Measurements from ENCODE around the gene DNAJC25. TPM values are rescaled to one million over a fixed set of nuclear protein-coding genes. Genes with fewer than 3 reads are reported as not detected.
A peak's percentile ranks its signal among the peaks of the same experiment; 100 is the strongest.
"Not testable (repeated sequence)": the region's sequence is repeated elsewhere in the genome, so short reads cannot be mapped to it uniquely, and the experiment has no call there.

DNAJC25 gene
- total and polyA plus RNA-seq, 2 of the 13 experiments (the other 11 are each of a cell fraction or from before 2014, with no cell fraction given): 5.7 to 10.2 TPM

GRCh38 chr9:111617349-111617748 lies 13.8 kb upstream of the DNAJC25 start:
- H2AFZ ChIP-seq (ENCODE audit: low read length); CTCF ChIA-PET (ENCODE audit: low intra/inter-chr PET ratio, low total read pairs); H3K9ac ChIP-seq (ENCODE audit: insufficient read depth, low read depth, low read length); H4K20me1 ChIP-seq (ENCODE audit: insufficient read depth, low read length); H3K27me3 ChIP-seq (ENCODE audit: control insufficient read depth in 1 of 2, insufficient read depth in 2 of 2, low read length in 2 of 2); BruUV-seq (replicated peaks); H3K9me3 ChIP-seq (ENCODE audit: low read length); H3K4me2 ChIP-seq (ENCODE audit: low read depth, low read length); POLR2A ChIA-PET; intact Hi-C loops (cut with micrococcal nuclease; ENCODE audit: unreplicated experiment); H3K79me2 ChIP-seq (ENCODE audit: insufficient read depth, low read length); FAIRE-seq; in situ Hi-C loops (cut with HindIII; ENCODE audit: extremely low pct_ligation_motif_present, low pct_unique_long_range_greater_than_20kb); H3K4me3 ChIP-seq (replicated peaks in 1 of 3; ENCODE audit: insufficient read depth in 1 of 3, low read depth in 2 of 3, low read length in 3 of 3); H3K27ac ChIP-seq (ENCODE audit: extremely low read length, insufficient read depth, low read length); DNase-seq (ENCODE audit: low spot score); H3K36me3 ChIP-seq (replicated peaks in 1 of 2; ENCODE audit: control insufficient read depth in 1 of 2, insufficient read depth in 2 of 2, low read length in 2 of 2); ATAC-seq: not testable (repeated sequence)
- peaks cover 26% of the 10 kb centered on the region for H3K4me1 ChIP-seq (ENCODE audit: insufficient read depth, low read length)
- 77% methylated on average over 9 of the region's 29 CpGs for WGBS (ENCODE audit: low lambda C conversion rate)

GRCh38 chr9:111621895-111622480 lies 9.1 kb upstream of the DNAJC25 start:
- ChIA-PET POLR2A (interaction anchor here (0.7 to 1.7 kb wide), 4 partner anchors 9 to 56 kb away, joined by 3 to 7 read pairs (median 4); partner anchors contain the start of gene DNAJC25), CTCF (ENCODE audit: low intra/inter-chr PET ratio, low total read pairs) (interaction anchor here (2.1 kb wide), 1 partner anchor 24 kb away, joined by 27 read pairs; no protein-coding TSS in a partner anchor)
- no peaks in the 10 kb centered on the region for H3K36me3 ChIP-seq (replicated peaks in 1 of 2; ENCODE audit: control insufficient read depth in 1 of 2, insufficient read depth in 2 of 2, low read length in 2 of 2)
- peaks cover 5% of the 10 kb centered on the region for H3K4me1 ChIP-seq (ENCODE audit: insufficient read depth, low read length)
- no peaks in the 10 kb centered on the region for H3K9me3 ChIP-seq (ENCODE audit: low read length)
- WGBS (ENCODE audit: low lambda C conversion rate): 5% methylated on average over 2 of the region's 2 CpGs
- H4K20me1 ChIP-seq (ENCODE audit: insufficient read depth, low read length): no peaks in the 10 kb centered on the region
- peak; percentile 47 for DNase-seq (ENCODE audit: low spot score)
- no peaks in the 10 kb centered on the region for H3K79me2 ChIP-seq (ENCODE audit: insufficient read depth, low read length)
- no peak overlapping the region for H3K27ac ChIP-seq (ENCODE audit: extremely low read length, insufficient read depth, low read length)
- no peak for FAIRE-seq
- in situ Hi-C loops (cut with HindIII; ENCODE audit: extremely low pct_ligation_motif_present, low pct_unique_long_range_greater_than_20kb) (no loop called here), intact Hi-C loops (cut with micrococcal nuclease; ENCODE audit: unreplicated experiment) (no loop called here)
- no peaks in the 10 kb centered on the region for H3K27me3 ChIP-seq (ENCODE audit: control insufficient read depth in 1 of 2, insufficient read depth in 2 of 2, low read length in 2 of 2)
- H3K4me2 ChIP-seq (ENCODE audit: low read depth, low read length): no peak overlapping the region
- BruUV-seq (replicated peaks): no TSS peak
- H3K4me3 ChIP-seq (replicated peaks in 1 of 3; ENCODE audit: insufficient read depth in 1 of 3, low read depth in 2 of 3, low read length in 3 of 3): no peak overlapping the region
- H3K9ac ChIP-seq (ENCODE audit: insufficient read depth, low read depth, low read length): no peak overlapping the region
- peak; percentile 91 for ATAC-seq
- no peak overlapping the region for H2AFZ ChIP-seq (ENCODE audit: low read length)
- TF ChIP-seq ZIK1 (CRISPR knock-in tag; IDR thresholded peaks at IDR 0.05; ENCODE audit: borderline replicate concordance, low read depth) (no peak), ZNF530 (CRISPR knock-in tag; IDR thresholded peaks at IDR 0.05; ENCODE audit: low read depth) (no peak), TCF12 (IDR thresholded peaks at IDR 0.05) (no peak), TCF12 (CRISPR knock-in tag; IDR thresholded peaks at IDR 0.05) (no peak), ZNF292 (CRISPR knock-in tag; IDR thresholded peaks at IDR 0.05; ENCODE audit: borderline replicate concordance, low read depth) (no peak), RCOR2 (CRISPR knock-in tag; IDR thresholded peaks at IDR 0.05) (no peak), NCOA2 (CRISPR knock-in tag; IDR thresholded peaks at IDR 0.05) (no peak), REL (CRISPR knock-in tag; conservative IDR thresholded peaks at IDR 0.05) (no peak), RAD21 (CRISPR knock-in tag; IDR thresholded peaks at IDR 0.05) (peak; percentile 74), ZNF543 (CRISPR knock-in tag; IDR thresholded peaks at IDR 0.05) (no peak), ZBTB21 (CRISPR knock-in tag; IDR thresholded peaks at IDR 0.05) (no peak), MEF2D (CRISPR knock-in tag; IDR thresholded peaks at IDR 0.05) (no peak), ZNF335 (CRISPR knock-in tag; IDR thresholded peaks at IDR 0.05) (no peak)
- TF ChIP-seq, protein P1, sequence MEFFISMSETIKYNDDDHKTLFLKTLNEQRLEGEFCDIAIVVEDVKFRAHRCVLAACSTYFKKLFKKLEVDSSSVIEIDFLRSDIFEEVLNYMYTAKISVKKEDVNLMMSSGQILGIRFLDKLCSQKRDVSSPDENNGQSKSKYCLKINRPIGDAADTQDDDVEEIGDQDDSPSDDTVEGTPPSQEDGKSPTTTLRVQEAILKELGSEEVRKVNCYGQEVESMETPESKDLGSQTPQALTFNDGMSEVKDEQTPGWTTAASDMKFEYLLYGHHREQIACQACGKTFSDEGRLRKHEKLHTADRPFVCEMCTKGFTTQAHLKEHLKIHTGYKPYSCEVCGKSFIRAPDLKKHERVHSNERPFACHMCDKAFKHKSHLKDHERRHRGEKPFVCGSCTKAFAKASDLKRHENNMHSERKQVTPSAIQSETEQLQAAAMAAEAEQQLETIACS (CRISPR knock-in tag; IDR thresholded peaks at IDR 0.05): no peak
- TF ChIP-seq, protein P2, sequence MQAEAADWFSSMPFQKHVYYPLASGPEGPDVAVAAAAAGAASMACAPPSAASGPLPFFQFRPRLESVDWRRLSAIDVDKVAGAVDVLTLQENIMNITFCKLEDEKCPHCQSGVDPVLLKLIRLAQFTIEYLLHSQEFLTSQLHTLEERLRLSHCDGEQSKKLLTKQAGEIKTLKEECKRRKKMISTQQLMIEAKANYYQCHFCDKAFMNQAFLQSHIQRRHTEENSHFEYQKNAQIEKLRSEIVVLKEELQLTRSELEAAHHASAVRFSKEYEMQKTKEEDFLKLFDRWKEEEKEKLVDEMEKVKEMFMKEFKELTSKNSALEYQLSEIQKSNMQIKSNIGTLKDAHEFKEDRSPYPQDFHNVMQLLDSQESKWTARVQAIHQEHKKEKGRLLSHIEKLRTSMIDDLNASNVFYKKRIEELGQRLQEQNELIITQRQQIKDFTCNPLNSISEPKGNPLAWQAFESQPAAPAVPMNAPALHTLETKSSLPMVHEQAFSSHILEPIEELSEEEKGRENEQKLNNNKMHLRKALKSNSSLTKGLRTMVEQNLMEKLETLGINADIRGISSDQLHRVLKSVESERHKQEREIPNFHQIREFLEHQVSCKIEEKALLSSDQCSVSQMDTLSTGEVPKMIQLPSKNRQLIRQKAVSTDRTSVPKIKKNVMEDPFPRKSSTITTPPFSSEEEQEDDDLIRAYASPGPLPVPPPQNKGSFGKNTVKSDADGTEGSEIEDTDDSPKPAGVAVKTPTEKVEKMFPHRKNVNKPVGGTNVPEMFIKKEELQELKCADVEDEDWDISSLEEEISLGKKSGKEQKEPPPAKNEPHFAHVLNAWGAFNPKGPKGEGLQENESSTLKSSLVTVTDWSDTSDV (CRISPR knock-in tag; IDR thresholded peaks at IDR 0.05): no peak

All from HepG2 (cell line).